H1 (cell line): Measurements from ENCODE around the gene UQCC3. TPM values are rescaled to one million over a fixed set of nuclear protein-coding genes. Genes with fewer than 3 reads are reported as not detected.

ENCODE experiments used
- CTCF ChIA-PET: fragments of 300-600 bp; sonication (Branson Sonifier 250); formaldehyde crosslinking; loops from one replicate; lab custom pipeline; 2021; ENCODE audit not compliant: partially characterized antibody; lab: Charles Lee
- POLR2A ChIA-PET: fragments of 300-600 bp; sonication (Branson Sonifier 250); formaldehyde crosslinking; loops from one replicate; lab custom pipeline; 2021; ENCODE audit warnings: inconsistent platforms; ENCODE audit not compliant: partially characterized antibody; lab: Charles Lee
- DNase-seq, 2 experiments: peaks; one replicate each; pipeline versions ENCODE4 v3.0.0 to v3.0.0-alpha.2; 2010 to 2022; ENCODE audit warnings: low spot score in 2 of 2, low read depth in 1 of 2, mixed read lengths in 1 of 2
- FAIRE-seq: peaks from 2 replicates; lab custom pipeline; 2011; peaks lifted over from hg19 to GRCh38; lab: Jason Lieb, UNC
- H2AFZ ChIP-seq: 2 replicates; pipeline ENCODE4 v1.8.1; 2012; ENCODE audit warnings: low read length, inconsistent platforms
- H2AK5ac ChIP-seq: 2 replicates; pipeline ENCODE4 v1.6.1; 2013; ENCODE audit warnings: low read depth, low read length
- H2BK120ac ChIP-seq: replicated peaks from 2 replicates; pipeline ENCODE3; 2013; ENCODE audit warnings: low read depth, low read length, inconsistent platforms
- H2BK12ac ChIP-seq: 2 replicates; pipeline ENCODE4 v1.6.1; 2013; ENCODE audit warnings: low read depth, low read length
- H2BK15ac ChIP-seq: 2 replicates; pipeline ENCODE4 v1.6.1; 2013; ENCODE audit warnings: low read length
- H2BK20ac ChIP-seq: 2 replicates; pipeline ENCODE4 v1.6.1; 2013; ENCODE audit warnings: low read length
- H2BK5ac ChIP-seq: 2 replicates; pipeline ENCODE4 v1.6.1; 2013; ENCODE audit warnings: low read depth, low read length
- H3K14ac ChIP-seq: 2 replicates; pipeline ENCODE4 v1.6.1; 2013; ENCODE audit warnings: inconsistent platforms; ENCODE audit not compliant: insufficient read length
- H3K18ac ChIP-seq: 2 replicates; pipeline ENCODE4 v1.6.1; 2013; ENCODE audit warnings: low read length; ENCODE audit errors: extremely low read depth
- H3K23ac ChIP-seq: 2 replicates; pipeline ENCODE4 v1.6.1; 2013; ENCODE audit warnings: inconsistent platforms; ENCODE audit not compliant: insufficient read length
- H3K23me2 ChIP-seq: 2 replicates; pipeline ENCODE4 v1.6.1; 2013; ENCODE audit warnings: low read depth, low read length
- H3K27ac ChIP-seq: 2 replicates; pipeline ENCODE4 v1.6.1; 2011; ENCODE audit warnings: low read depth, low read length, inconsistent platforms
- H3K27me3 ChIP-seq, 4 experiments: replicated peaks in 1 of 4; 1 replicate in 1 of 4; 2 replicates in 3 of 4; pipeline versions ENCODE4 v1.6.1 to v1.8.1; 2011 to 2013; ENCODE audit warnings: low read length in 3 of 4, mild to moderate bottlenecking in 3 of 4, inconsistent platforms in 2 of 4, mixed read lengths in 2 of 4, moderate library complexity in 1 of 4; ENCODE audit not compliant: control insufficient read depth in 3 of 4, insufficient read depth in 3 of 4; ENCODE audit errors: extremely low read depth in 1 of 4
- H3K36me3 ChIP-seq, 4 experiments: 2 replicates each; pipeline versions ENCODE4 v1.6.1 to v1.8.1; 2011 to 2013; ENCODE audit warnings: mild to moderate bottlenecking in 4 of 4, low read length in 3 of 4, moderate library complexity in 2 of 4, control low read depth in 1 of 4, inconsistent platforms in 1 of 4; ENCODE audit not compliant: insufficient read depth in 4 of 4, control insufficient read depth in 2 of 4
- H3K4ac ChIP-seq: replicated peaks from 2 replicates; pipeline ENCODE3; 2013; ENCODE audit warnings: low read length, low read depth, mixed read lengths, inconsistent platforms; ENCODE audit not compliant: insufficient read length
- H3K4me1 ChIP-seq, 4 experiments: replicated peaks in 1 of 4; 1 replicate in 1 of 4; 2 replicates in 3 of 4; pipeline versions ENCODE4 v1.6.1 to v1.8.1; 2011 to 2013; ENCODE audit warnings: low read length in 3 of 4, inconsistent platforms in 2 of 4, mixed read lengths in 1 of 4; ENCODE audit not compliant: insufficient read depth in 4 of 4, control insufficient read depth in 3 of 4
- H3K4me2 ChIP-seq, 2 experiments: 2 replicates each; pipeline versions ENCODE4 v1.6.1 to v1.8.1; 2011 to 2013; ENCODE audit warnings: low read depth in 2 of 2, low read length in 2 of 2, control low read depth in 1 of 2, inconsistent platforms in 1 of 2, mild to moderate bottlenecking in 1 of 2; ENCODE audit not compliant: insufficient read depth in 1 of 2
- H3K4me3 ChIP-seq, 4 experiments: fragments of 200-600, 300-600 bp in 1 of 4; sonication (generic), shearing (Covaris generic), sonication (Bioruptor Twin) in 1 of 4; 2 replicates each; pipeline versions ENCODE4 v1.5.1 to v1.8.1; 2011 to 2016; ENCODE audit warnings: low read length in 4 of 4, low read depth in 3 of 4, control low read depth in 2 of 4, inconsistent platforms in 2 of 4, mild to moderate bottlenecking in 2 of 4, mixed read lengths in 1 of 4, moderate library complexity in 1 of 4; ENCODE audit not compliant: insufficient read depth in 2 of 4; ENCODE audit errors: extremely low read depth in 1 of 4
- H3K56ac ChIP-seq: replicated peaks from 2 replicates; pipeline ENCODE3; 2013; ENCODE audit warnings: low read depth, mild to moderate bottlenecking, mixed read lengths, low read length, inconsistent platforms; ENCODE audit not compliant: insufficient read length
- H3K79me1 ChIP-seq: 2 replicates; pipeline ENCODE4 v1.6.1; 2013; ENCODE audit warnings: low read depth, low read length, control low read depth
- H3K79me2 ChIP-seq, 2 experiments: 2 replicates each; pipeline versions ENCODE4 v1.6.1 to v1.8.1; 2012 to 2013; ENCODE audit warnings: low read length in 2 of 2, mild to moderate bottlenecking in 2 of 2, inconsistent platforms in 1 of 2; ENCODE audit not compliant: insufficient read depth in 2 of 2, control insufficient read depth in 1 of 2
- H3K9ac ChIP-seq, 4 experiments: replicated peaks in 1 of 4; 1 replicate in 1 of 4; 2 replicates in 3 of 4; pipeline versions ENCODE4 v1.6.1 to v1.8.1; 2011 to 2013; ENCODE audit warnings: low read depth in 3 of 4, low read length in 3 of 4, control low read depth in 2 of 4, mild to moderate bottlenecking in 2 of 4, moderate library complexity in 2 of 4, inconsistent platforms in 1 of 4; ENCODE audit errors: extremely low read depth in 1 of 4
- H3K9me3 ChIP-seq, 2 experiments: 2 replicates each; pipeline versions ENCODE4 v1.6.1 to v1.8.1; 2012 to 2013; ENCODE audit warnings: mild to moderate bottlenecking in 2 of 2, moderate library complexity in 2 of 2, control low read depth in 1 of 2, inconsistent platforms in 1 of 2, low read depth in 1 of 2, low read length in 1 of 2, mixed read lengths in 1 of 2; ENCODE audit not compliant: insufficient read depth in 2 of 2
- H4K20me1 ChIP-seq, 2 experiments: replicated peaks in 1 of 2; 2 replicates each; pipeline versions ENCODE3 to v1.8.1; 2011 to 2013; ENCODE audit warnings: inconsistent platforms in 2 of 2, low read length in 2 of 2, mild to moderate bottlenecking in 1 of 2; ENCODE audit not compliant: insufficient read depth in 2 of 2, control insufficient read depth in 1 of 2
- H4K5ac ChIP-seq: 2 replicates; pipeline ENCODE4 v1.6.1; 2013; ENCODE audit warnings: low read length, low read depth, mixed read lengths, inconsistent platforms; ENCODE audit not compliant: insufficient read length
- H4K8ac ChIP-seq: 2 replicates; pipeline ENCODE4 v1.8.0; 2013; ENCODE audit warnings: mild to moderate bottlenecking, moderate library complexity, low read length, inconsistent platforms; ENCODE audit not compliant: insufficient read depth; ENCODE audit errors: extremely low read depth
- H4K91ac ChIP-seq: replicated peaks from 2 replicates; pipeline ENCODE3; 2013; ENCODE audit warnings: low read length, mixed read lengths, inconsistent platforms; ENCODE audit not compliant: insufficient read length
- ASH2L ChIP-seq: fragments of 200-600, 300-600 bp; sonication (generic); IDR thresholded peaks from one replicate; pipeline ENCODE4 v1.7.1; 2017; ENCODE audit warnings: low read length
- BACH1 ChIP-seq: IDR thresholded peaks from 2 replicates; pipeline ENCODE4 v1.6.1; 2012; ENCODE audit warnings: low read length, improper control_type of control experiment
- CHD1 ChIP-seq: IDR thresholded peaks from 2 replicates; pipeline ENCODE4 v1.6.1; 2012; ENCODE audit warnings: low read depth, low read length, improper control_type of control experiment
- EP300 ChIP-seq, 2 experiments: IDR thresholded peaks; 1 replicate in 1 of 2; 2 replicates in 1 of 2; pipeline ENCODE4 v1.6.1; 2011 to 2012; ENCODE audit warnings: low read depth in 2 of 2, low read length in 2 of 2, mild to moderate bottlenecking in 2 of 2, borderline replicate concordance in 1 of 2, inconsistent platforms in 1 of 2, moderate library complexity in 1 of 2
- GABPA ChIP-seq: IDR thresholded peaks from 2 replicates; pipeline ENCODE4 v1.6.1; 2011; ENCODE audit warnings: mild to moderate bottlenecking, low read length, moderate library complexity, borderline replicate concordance; ENCODE audit not compliant: insufficient read depth
- POLR2A ChIP-seq, 2 experiments: IDR thresholded peaks; 1 replicate in 1 of 2; 2 replicates in 1 of 2; pipeline ENCODE4 v1.6.1; 2011; ENCODE audit warnings: low read depth in 2 of 2, low read length in 2 of 2, mild to moderate bottlenecking in 2 of 2; ENCODE audit errors: control extremely low read depth in 1 of 2
- POLR2AphosphoS5 ChIP-seq: IDR thresholded peaks from 2 replicates; pipeline ENCODE4 v1.6.1; 2011; ENCODE audit warnings: low read depth, low read length
- YY1 ChIP-seq: IDR thresholded peaks from 2 replicates; pipeline ENCODE4 v1.6.1; 2011; ENCODE audit warnings: low read depth, mild to moderate bottlenecking, low read length
- WGBS, 2 experiments: shearing (Covaris generic) in 1 of 2; methylation state at CpG; one replicate each; pipeline versions ENCODE4 v1.1.6 to v1.1.7; 2013 to 2015; ENCODE audit warnings: low lambda C conversion rate in 2 of 2, mixed read lengths in 2 of 2, inconsistent platforms in 1 of 2, low coverage in 1 of 2, missing lambda C conversion rate in 1 of 2; ENCODE audit not compliant: insufficient replicate concordance in 2 of 2, insufficient coverage in 1 of 2, insufficient read length in 1 of 2; ENCODE audit errors: extremely low coverage in 1 of 2, missing lambda C conversion rate in 1 of 2; 5-methylcytosine and 5-hydroxymethylcytosine counted together
- polyA plus RNA-seq, 7 experiments: library from polyadenylated mRNA; depleted of rRNA in 3 of 7; stranded (reverse) in 5 of 7; unstranded in 2 of 7; fragments of >200 nt in 5 of 7; fragments of 200-250 nt in 2 of 7; gene quantifications; 1 replicate in 5 of 7; 2 replicates in 1 of 7; 4 replicates in 1 of 7; pipeline versions ENCODE4 v1.2.1 to v1.2.3, GENCODE V29; 2011 to 2013; ENCODE audit warnings: missing spikeins in 2 of 7, mixed read lengths in 2 of 7
- total RNA-seq: library from RNA; stranded (reverse); fragmentation: NEBNext Ultra II Directional; extraction: Animal tissue kit (Norgen Biotek cat#: 25700); gene quantifications from 2 replicates; pipeline ENCODE4 v1.2.1, GENCODE V29; 2021
- TF ChIP-seq, protein P1 (sequence below): IDR thresholded peaks from 2 replicates; pipeline ENCODE4 v1.6.1; 2011; ENCODE audit warnings: low read depth, mild to moderate bottlenecking, low read length; ENCODE audit not compliant: insufficient read depth

Gene UQCC3
- total and polyA plus RNA-seq, 2 of the 8 experiments (the other 6 are each of a cell fraction or from before 2014, with no cell fraction given), result 14.2 to 15.7 TPM

DNA sequence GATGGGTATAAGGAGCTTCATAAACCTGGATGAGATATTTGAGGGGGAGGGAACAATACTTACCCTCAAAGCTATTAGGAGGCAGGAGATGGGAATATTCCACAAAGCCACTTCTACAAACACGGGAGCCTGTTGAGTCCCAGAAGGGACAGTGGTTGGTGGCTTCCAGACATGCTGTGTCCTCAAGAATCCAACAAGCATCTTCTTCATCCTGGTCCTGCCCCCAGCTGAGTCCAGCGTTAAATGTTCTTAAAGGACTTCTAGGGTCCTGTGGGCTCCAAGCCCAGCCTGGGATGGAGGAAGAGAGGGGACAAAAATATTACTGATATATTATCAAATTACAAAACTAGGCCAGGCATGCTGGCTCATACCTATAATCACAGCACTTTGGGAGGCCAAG lies 4.0 kb upstream of the UQCC3 start:
- peak overlapping the region in 1 of 4 experiments; percentile 94; a peak in 2 of 8 replicates for H3K4me3 ChIP-seq
- CTCF ChIA-PET, result interaction anchor here (0.6 to 2.5 kb wide), 13 partner anchors 13 to 275 kb away, joined by 3 to 13 read pairs (median 4); partner anchors contain the start of genes LRRN4CL and TEX54

More for the DNA sequence above, 4.0 kb upstream of the UQCC3 start:
- no peaks in the 10 kb centered on the region for H3K27me3 ChIP-seq
- no peak overlapping the region for H2BK20ac ChIP-seq
- H2BK15ac ChIP-seq, result no peak overlapping the region
- no peak overlapping the region for H4K5ac ChIP-seq
- no peak overlapping the region for H3K9ac ChIP-seq
- H2AK5ac ChIP-seq, result no peak overlapping the region
- H3K9me3 ChIP-seq, result no peaks in the 10 kb centered on the region
- no peak overlapping the region for H3K14ac ChIP-seq
- no peak overlapping the region for H3K23ac ChIP-seq
- no peak overlapping the region for H3K27ac ChIP-seq
- H4K91ac ChIP-seq, result no peak overlapping the region
- no peak overlapping the region for H2AFZ ChIP-seq
- peaks cover 4 to 11% (median 8%) of the 10 kb centered on the region in 4 experiments for H3K4me1 ChIP-seq
- H3K79me2 ChIP-seq, result peaks cover 7 to 33% of the 10 kb centered on the region in 2 experiments; a peak in 3 of 4 replicates
- FAIRE-seq (no peak), DNase-seq (no peak)
- peaks cover 23% of the 10 kb centered on the region for H3K23me2 ChIP-seq
- WGBS, 2 experiments, result 95% methylated on average over 2 of the region's 2 CpGs; no CpG with 5 or more reads in 1 of the 2 experiments
- H3K36me3 ChIP-seq, result peaks cover 7 to 26% (median 15%) of the 10 kb centered on the region in 4 experiments
- TF ChIP-seq CHD1 (no peak), BACH1 (no peak), GABPA (no peak), YY1 (no peak), POLR2AphosphoS5 (peak; percentile 59; the same call in 1 of the 2 replicates), POLR2A (IDR thresholded peaks at IDR 0.05; ENCODE audit: control extremely low read depth in 1 of 2, low read depth in 2 of 2, low read length in 2 of 2) (peak in 1 of 2 experiments; percentile 43; a peak in 1 of 3 replicates), EP300 (IDR thresholded peaks at IDR 0.05; ENCODE audit: borderline replicate concordance in 1 of 2, low read depth in 2 of 2, low read length in 2 of 2) (no peak), ASH2L (no peak)
- TF ChIP-seq, protein P1, sequence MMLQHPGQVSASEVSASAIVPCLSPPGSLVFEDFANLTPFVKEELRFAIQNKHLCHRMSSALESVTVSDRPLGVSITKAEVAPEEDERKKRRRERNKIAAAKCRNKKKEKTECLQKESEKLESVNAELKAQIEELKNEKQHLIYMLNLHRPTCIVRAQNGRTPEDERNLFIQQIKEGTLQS, result no peak
- H2BK12ac ChIP-seq, result no peak overlapping the region
- peaks cover 5% of the 10 kb centered on the region for H3K79me1 ChIP-seq
- no peak overlapping the region for H3K4ac ChIP-seq
- H4K20me1 ChIP-seq, result peaks cover 3 to 6% of the 10 kb centered on the region in 2 experiments
- H2BK5ac ChIP-seq, result 0 out of 2 replicates have a peak overlapping the region, but pooled peaks have one; percentile 1
- H3K4me2 ChIP-seq, result peak overlapping the region in 1 of 2 experiments; percentile 77; a peak in 2 of 4 replicates
- no peak overlapping the region for H2BK120ac ChIP-seq
- POLR2A ChIA-PET, result interaction anchor here (0.6 to 61.4 kb wide), 19 partner anchors 7 to 249 kb away, joined by 3 to 2041 read pairs (median 5); partner anchors contain the start of genes B3GAT3, BSCL2, C11orf98 and CSKMT
- H3K18ac ChIP-seq, result no peak overlapping the region; the same call in 1 of the 2 replicates
- H3K56ac ChIP-seq, result no peak overlapping the region
- H4K8ac ChIP-seq, result no peak overlapping the region
